Heart right ventricle (tissue), 16 donors: ENCODE data around the gene TSPAN9. TPM values are rescaled to one million over a fixed set of nuclear protein-coding genes. Genes with fewer than 3 reads are reported as not detected.

ENCODE experiments used
- ATAC-seq, 8 donors: fragments of 200-7000 bp; cut with Tn5 transposase; one replicate each; pipeline ENCODE4 v1.9.1; 2020; ENCODE audit warnings: mild to moderate bottlenecking in 8 of 8, moderate library complexity in 8 of 8, moderate number of reproducible peaks in 1 of 8
- DNase-seq, 2 donors: peaks; one replicate each; pipeline ENCODE4 v3.0.0-alpha.2; 2020
- H3K27ac ChIP-seq, 10 donors: fragments of 200-600 bp; sonication (generic) in 2 of 10; one replicate each; pipeline versions ENCODE4 v1.5.0 to v1.8.0; 2020 to 2022; ENCODE audit warnings: mild to moderate bottlenecking in 3 of 10
- H3K27me3 ChIP-seq, 7 donors: fragments of 200-600 bp; one replicate each; pipeline ENCODE4 v1.8.0; 2021 to 2022; ENCODE audit warnings: mild to moderate bottlenecking in 2 of 7
- H3K36me3 ChIP-seq, 9 donors: fragments of 200-600 bp; sonication (generic) in 1 of 9; one replicate each; pipeline versions ENCODE4 v1.5.0 to v1.8.0; 2020 to 2022; ENCODE audit warnings: mild to moderate bottlenecking in 2 of 9
- H3K4me1 ChIP-seq, 9 donors: fragments of 200-600 bp; sonication (generic) in 1 of 9; one replicate each; pipeline versions ENCODE4 v1.5.0 to v1.8.0; 2020 to 2022; ENCODE audit warnings: mild to moderate bottlenecking in 4 of 9
- H3K4me3 ChIP-seq, 10 donors: fragments of 200-600 bp; sonication (generic) in 2 of 10; one replicate each; pipeline versions ENCODE4 v1.5.0 to v1.8.0; 2020 to 2022; ENCODE audit warnings: mild to moderate bottlenecking in 7 of 10, moderate library complexity in 2 of 10
- H3K9me3 ChIP-seq, 11 donors: fragments of 200-600 bp in 10 of 11; sonication (generic) in 2 of 11; one replicate each; pipeline versions ENCODE4 v1.5.0 to v1.8.0; 2013 to 2022; ENCODE audit warnings: mild to moderate bottlenecking in 2 of 11, control low read depth in 1 of 11, moderate library complexity in 1 of 11
- whole genome bisulfite sequencing, 2 donors: extraction: QIAGEN DNeasy Blood & Tissue Kit; methylation state at CpG; one replicate each; pipeline ENCODE4 v1.1.7; 2013; ENCODE audit warnings: inconsistent platforms in 1 of 2; 5-methylcytosine and 5-hydroxymethylcytosine counted together
- intact Hi-C, 10 donors: fragments of 100-400 bp; cut with DNase I; formaldehyde crosslinking; loops; one replicate each; pipeline versions ENCODE4 v1.11.1 to v1.14.2; 2022
- polyA plus RNA-seq, 2 donors: library from polyadenylated mRNA; stranded (reverse); fragments of 200-250 nt; gene quantifications; one replicate each; pipeline ENCODE4 v1.2.3, GENCODE V29; 2013
- total RNA-seq, 10 donors: library from RNA; stranded (reverse); fragmentation: NEBNext Ultra II Directional in 3 of 10; extraction: Animal tissue kit (Norgen Biotek cat#: 25700) in 3 of 10; gene quantifications; one replicate each; pipeline versions ENCODE4 v1.2.1 to v1.2.4, GENCODE V29; 2021 to 2023
- TF ChIP-seq, protein P1 (sequence below), 9 donors: fragments of 200-600 bp; sonication (generic) in 2 of 9; IDR thresholded peaks; one replicate each; pipeline versions ENCODE4 v1.5.0 to v1.8.0; 2021 to 2022; ENCODE audit warnings: antibody characterized with exemption in 9 of 9, mild to moderate bottlenecking in 5 of 9, moderate library complexity in 1 of 9
- donor health status: Arrhythmogenic right ventricular cardiomyopathy.
- donor health status: ischemic (EF 13 %, LVEDD 7.1; RV severe dilation, severe dysfunction).
- donor health status: healthy with polysubstance abuse.
- donor health status: DM: no; HTN: yes; CAD: no.
- donor health status: DM: no; HTN: no; CAD: no.
- donor health status: ischemic (EF 25% LVEDD 6.9; RV normal size, moderate dysfunction).
- donor health status: ischemic (EF 25% LVEDD 5.7; RV mildly dilated, moderate dysfunction).
- donor health status: healthy.
- donor health status: DM: yes; HTN: yes; CAD: no.
- donor health status: Ischemic cardiomyopathy.
- donor health status: ischemic (EF 35%, LVEDD 5.7; RV mildly dilated, moderate dysfunction).
- donor health status: nonischemic (EF 11% LVEDD 7.7; RV severe dilation, severe dysfunction).
- donor health status: DM: yes; HTN: yes; CAD: no.
- donor health status: PGD.
- donor health status: ischemic (EF 29% LVEDD 5.4; RV normal size, mild dysfunction).
- donor health status: nonischemic (EF 23%, LVEDD 6.1; RV moderate dilation, normal function).

TSPAN9 gene
- total and polyA plus RNA-seq, 12 donors, result 63.0 to 401 (median 251) TPM

DNA sequence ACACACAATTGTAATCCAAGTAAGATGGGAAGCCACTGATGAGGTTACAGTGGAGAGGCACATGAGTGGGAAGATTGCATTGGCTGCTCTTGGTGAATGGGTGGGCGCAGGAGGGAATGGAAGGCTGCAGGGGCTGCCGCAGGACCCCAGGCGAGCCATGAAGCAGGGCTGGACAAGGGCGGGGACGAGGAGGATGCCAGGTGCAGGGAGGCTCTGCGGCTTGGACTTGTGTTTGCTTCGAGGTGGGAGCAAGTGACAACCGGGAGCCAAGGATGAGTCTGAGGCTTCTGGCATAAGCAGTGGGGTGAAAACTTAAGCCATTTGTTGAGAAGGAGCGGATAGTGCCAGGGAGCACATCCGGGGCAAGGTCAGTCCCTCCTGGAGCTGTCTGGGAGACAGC lies 115.0 kb downstream of the TSPAN9 start:
- TF ChIP-seq, protein P1, sequence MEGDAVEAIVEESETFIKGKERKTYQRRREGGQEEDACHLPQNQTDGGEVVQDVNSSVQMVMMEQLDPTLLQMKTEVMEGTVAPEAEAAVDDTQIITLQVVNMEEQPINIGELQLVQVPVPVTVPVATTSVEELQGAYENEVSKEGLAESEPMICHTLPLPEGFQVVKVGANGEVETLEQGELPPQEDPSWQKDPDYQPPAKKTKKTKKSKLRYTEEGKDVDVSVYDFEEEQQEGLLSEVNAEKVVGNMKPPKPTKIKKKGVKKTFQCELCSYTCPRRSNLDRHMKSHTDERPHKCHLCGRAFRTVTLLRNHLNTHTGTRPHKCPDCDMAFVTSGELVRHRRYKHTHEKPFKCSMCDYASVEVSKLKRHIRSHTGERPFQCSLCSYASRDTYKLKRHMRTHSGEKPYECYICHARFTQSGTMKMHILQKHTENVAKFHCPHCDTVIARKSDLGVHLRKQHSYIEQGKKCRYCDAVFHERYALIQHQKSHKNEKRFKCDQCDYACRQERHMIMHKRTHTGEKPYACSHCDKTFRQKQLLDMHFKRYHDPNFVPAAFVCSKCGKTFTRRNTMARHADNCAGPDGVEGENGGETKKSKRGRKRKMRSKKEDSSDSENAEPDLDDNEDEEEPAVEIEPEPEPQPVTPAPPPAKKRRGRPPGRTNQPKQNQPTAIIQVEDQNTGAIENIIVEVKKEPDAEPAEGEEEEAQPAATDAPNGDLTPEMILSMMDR (IDR thresholded peaks at IDR 0.05), result no peak
- intact Hi-C loops, result loop anchor here in 1 of 10 donors (5.0 to 10.0 kb wide), 2 partner anchors 35 to 117 kb away; partner anchors contain the start of gene TSPAN9
- H3K27me3 ChIP-seq, result no peaks in the 10 kb centered on the region
- H3K4me1 ChIP-seq, result peaks cover 0 to 79% (median 54%) of the 10 kb centered on the region in 9 donors
- no peaks in the 10 kb centered on the region for H3K9me3 ChIP-seq
- H3K27ac ChIP-seq, result no peak overlapping the region
- H3K36me3 ChIP-seq, result no peaks in the 10 kb centered on the region
- H3K4me3 ChIP-seq, result no peak overlapping the region
- no peak for DNase-seq
- 94 to 95% methylated on average over 10 of the region's 10 CpGs for WGBS, 2 donors
- no peak for ATAC-seq

DNA sequence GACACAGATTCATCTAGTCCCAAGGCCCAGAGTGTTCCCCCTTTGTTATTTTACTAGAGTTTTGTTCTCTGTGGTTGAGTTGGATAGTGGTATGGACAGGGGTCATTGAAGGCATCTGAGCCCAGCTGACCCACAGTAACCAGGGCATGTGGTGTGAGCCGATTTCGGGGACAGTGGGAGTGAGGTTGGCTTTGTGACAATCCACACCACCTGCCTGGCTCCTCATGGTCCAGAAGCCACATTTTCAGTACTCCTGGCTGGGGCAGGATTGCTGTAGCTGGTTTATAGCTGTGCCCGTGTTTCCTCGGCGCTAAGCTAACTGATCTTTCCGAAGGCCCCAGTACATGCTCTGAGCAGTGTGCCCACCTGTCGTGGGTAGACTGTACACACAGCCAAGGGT lies 116.0 kb downstream of the TSPAN9 start:
- H3K27ac ChIP-seq, result no peak overlapping the region
- no peak overlapping the region for H3K4me3 ChIP-seq
- ATAC-seq (no peak), DNase-seq (no peak)
- 90% methylated on average over 7 of the region's 7 CpGs for WGBS, 2 donors
- intact Hi-C loops, result loop anchor here in 1 of 10 donors (5.0 to 10.0 kb wide), 2 partner anchors 36 to 118 kb away; partner anchors contain the start of gene TSPAN9
- H3K9me3 ChIP-seq, result no peaks in the 10 kb centered on the region
- H3K36me3 ChIP-seq, result no peaks in the 10 kb centered on the region
- H3K4me1 ChIP-seq, result peaks cover 0 to 70% (median 46%) of the 10 kb centered on the region in 9 donors
- TF ChIP-seq, protein P1 (IDR thresholded peaks at IDR 0.05), result no peak
- H3K27me3 ChIP-seq, result no peaks in the 10 kb centered on the region

DNA sequence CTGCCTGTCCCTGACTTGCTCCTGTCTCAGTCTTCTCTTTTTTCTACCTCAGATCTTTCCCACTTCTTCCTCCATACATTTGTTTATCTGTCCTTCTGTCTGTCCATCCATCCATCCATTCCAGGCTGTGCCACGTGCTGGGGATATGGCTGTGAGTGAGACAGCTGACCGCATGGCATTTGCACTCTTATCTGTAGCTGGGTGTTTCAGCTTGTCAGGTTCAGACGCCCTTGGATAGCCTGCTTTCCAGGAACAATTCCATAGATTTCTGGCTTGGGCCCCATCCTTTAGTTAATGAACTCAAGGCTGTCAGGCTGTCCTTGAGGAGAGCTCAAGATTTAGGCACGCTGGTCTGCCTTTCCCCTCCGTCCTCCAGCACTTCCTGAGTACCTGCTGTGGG lies 116.6 kb downstream of the TSPAN9 start:
- H3K9me3 ChIP-seq, result no peaks in the 10 kb centered on the region
- TF ChIP-seq, protein P1 (IDR thresholded peaks at IDR 0.05), result no peak
- WGBS, 2 donors, result 41 to 49% methylated on average over 5 of the region's 5 CpGs
- H3K4me3 ChIP-seq, result no peak overlapping the region
- H3K4me1 ChIP-seq, result peaks cover 0 to 65% (median 40%) of the 10 kb centered on the region in 9 donors
- intact Hi-C loops, result loop anchor here in 1 of 10 donors (5.0 to 10.0 kb wide), 2 partner anchors 36 to 119 kb away; partner anchors contain the start of gene TSPAN9
- DNase-seq (no peak), ATAC-seq (peak in 5 of 8 donors; percentile 32 to 66 (median 42))
- no peaks in the 10 kb centered on the region for H3K36me3 ChIP-seq
- peaks cover 0 to under 1% (median 0%) of the 10 kb centered on the region in 7 donors for H3K27me3 ChIP-seq
- peak overlapping the region in 1 of 10 donors; percentile 44 for H3K27ac ChIP-seq

DNA sequence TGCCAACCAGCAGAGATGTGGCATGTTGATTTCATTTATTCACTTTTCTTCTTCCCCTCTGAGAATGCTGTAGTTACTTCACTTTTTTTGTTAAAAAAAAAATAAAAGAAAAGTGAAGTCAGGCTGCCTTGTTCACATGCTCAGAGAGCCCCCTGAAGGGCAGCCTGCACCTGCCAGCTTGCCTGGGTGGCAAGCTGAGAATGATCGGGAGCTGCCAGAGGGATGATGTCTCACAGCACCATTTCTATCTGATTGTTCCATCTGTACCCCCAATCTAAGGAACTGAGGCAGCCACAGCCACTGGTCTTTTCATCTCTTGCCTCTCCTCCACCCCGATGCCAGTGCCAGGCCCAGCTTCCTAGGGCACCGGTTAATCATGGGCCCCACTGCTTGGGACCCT lies 118.2 kb downstream of the TSPAN9 start:
- DNase-seq, result no peak
- Histone ChIP-seq H3K27me3 (peaks cover 0 to 16% (median 0%) of the 10 kb centered on the region in 7 donors), H3K4me1 (peaks cover 8 to 65% (median 32%) of the 10 kb centered on the region in 9 donors), H3K27ac (no peak overlapping the region), H3K4me3 (no peak overlapping the region), H3K9me3 (no peaks in the 10 kb centered on the region), H3K36me3 (no peaks in the 10 kb centered on the region)
- intact Hi-C loops, result loop anchor here in 1 of 10 donors (10.0 kb wide), 1 partner anchor 121 kb away; the partner anchor contains the start of gene TSPAN9
- TF ChIP-seq, protein P1 (IDR thresholded peaks at IDR 0.05), result no peak
- ATAC-seq, result no peak
- WGBS, 2 donors, result 74 to 76% methylated on average over 3 of the region's 3 CpGs
